Activated B cell treated with CpG ODN at 0.5 μM for 24 hours (primary cell): ENCODE data around the gene RNF145. TPM values are rescaled to one million over a fixed set of nuclear protein-coding genes. Genes with fewer than 3 reads are reported as not detected.

Source experiments
- ATAC-seq: fragments of 200-7000 bp; cut with Tn5 transposase; one replicate; pipeline ENCODE4 v1.10.0; 2021; ENCODE audit warnings: low read depth, mild to moderate bottlenecking, moderate library complexity
- CTCF ChIA-PET: fragments of 350-600 bp; sonication (Branson Sonifier 250); formaldehyde crosslinking; loops from one replicate; lab custom pipeline; 2021; ENCODE audit warnings: antibody characterized with exemption; lab: Charles Lee
- POLR2A ChIA-PET: fragments of 350-600 bp; sonication (Branson Sonifier 250); formaldehyde crosslinking; loops from one replicate; lab custom pipeline; 2021; ENCODE audit warnings: antibody characterized with exemption; lab: Charles Lee
- DNase-seq: peaks from one replicate; pipeline ENCODE4 v3.0.0; 2022
- H3K27ac Mint-ChIP-seq: one replicate; pipeline ENCODE4 v1.8.0; 2020; ENCODE audit warnings: mixed read lengths
- H3K27me3 Mint-ChIP-seq: one replicate; pipeline ENCODE4 v1.8.0; 2021; ENCODE audit warnings: mixed read lengths
- H3K36me3 Mint-ChIP-seq: one replicate; pipeline ENCODE4 v1.8.0; 2021; ENCODE audit warnings: low read depth, mixed read lengths
- H3K4me1 Mint-ChIP-seq: one replicate; pipeline ENCODE4 v1.8.0; 2021; ENCODE audit warnings: mixed read lengths
- H3K4me3 Mint-ChIP-seq: one replicate; pipeline ENCODE4 v1.8.0; 2020; ENCODE audit warnings: mild to moderate bottlenecking, mixed read lengths
- H3K9me3 Mint-ChIP-seq: one replicate; pipeline ENCODE4 v1.8.0; 2020; ENCODE audit warnings: mixed read lengths
- CTCF ChIP-seq: fragments of 200-600 bp; IDR thresholded peaks from one replicate; pipeline ENCODE4 v1.8.0; 2022; ENCODE audit warnings: antibody characterized with exemption, mild to moderate bottlenecking
- intact Hi-C: fragments of 100-400 bp; cut with micrococcal nuclease; formaldehyde crosslinking; loops from one replicate; pipeline ENCODE4 v1.15.1; 2024
- total RNA-seq: library from RNA; stranded (reverse); gene quantifications from 2 replicates; pipeline ENCODE4 v1.2.3, GENCODE V29; 2022

RNF145 gene
- total RNA-seq, 1 donor from 2014 or later = 66.1 TPM

GRCh38 chr5:159171274-159171673 lies 38.1 kb downstream of the RNF145 start:
- CTCF ChIA-PET = interaction anchor here (1.8 kb wide), 1 partner anchor 14 kb away, joined by 7 read pairs; no protein-coding TSS in a partner anchor
- POLR2A ChIA-PET = interaction anchor here (1.5 kb wide), 1 partner anchor 27 kb away, joined by 4 read pairs; no protein-coding TSS in a partner anchor
- Mint-ChIP-seq H3K36me3 (peaks cover 63% of the 10 kb centered on the region), H3K9me3 (no peaks in the 10 kb centered on the region), H3K27me3 (no peaks in the 10 kb centered on the region), H3K4me3 (no peak overlapping the region), H3K4me1 (peaks cover 18% of the 10 kb centered on the region), H3K27ac (peak overlapping the region; percentile 74)
- no peak for DNase-seq
- intact Hi-C loops = no loop called here
- no peak for TF ChIP-seq CTCF
- no peak for ATAC-seq

DNA sequence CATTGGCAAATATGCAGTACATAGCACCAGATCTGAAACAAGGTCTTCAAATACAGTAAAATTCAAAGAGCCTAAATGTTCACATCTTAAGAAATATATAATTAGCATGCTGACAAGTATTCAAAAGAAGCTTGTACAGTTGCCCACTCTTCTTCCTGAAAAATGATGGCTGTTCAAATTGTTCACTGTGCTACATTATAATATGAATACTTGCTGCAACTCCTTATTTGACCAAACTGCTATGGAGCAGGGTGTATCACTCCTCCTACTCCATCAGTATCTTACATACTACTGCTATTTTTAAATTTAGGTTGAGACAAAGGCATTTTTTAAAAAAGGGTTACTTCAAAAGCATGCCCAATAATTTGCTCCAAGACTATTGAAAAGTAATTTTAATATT lies 39.3 kb downstream of the RNF145 start:
- DNase-seq (no peak), ATAC-seq (no peak)
- Mint-ChIP-seq H3K27ac (no peak overlapping the region), H3K9me3 (no peaks in the 10 kb centered on the region), H3K36me3 (peaks cover 60% of the 10 kb centered on the region), H3K4me3 (no peak overlapping the region), H3K27me3 (no peaks in the 10 kb centered on the region), H3K4me1 (peaks cover 18% of the 10 kb centered on the region)
- ChIA-PET POLR2A (interaction anchor here (1.5 kb wide), 1 partner anchor 28 kb away, joined by 4 read pairs; no protein-coding TSS in a partner anchor), CTCF (interaction anchor here (1.6 to 1.8 kb wide), 2 partner anchors 13 kb away, joined by 7 read pairs; no protein-coding TSS in a partner anchor)
- TF ChIP-seq CTCF = no peak
- intact Hi-C loops = no loop called here

DNA sequence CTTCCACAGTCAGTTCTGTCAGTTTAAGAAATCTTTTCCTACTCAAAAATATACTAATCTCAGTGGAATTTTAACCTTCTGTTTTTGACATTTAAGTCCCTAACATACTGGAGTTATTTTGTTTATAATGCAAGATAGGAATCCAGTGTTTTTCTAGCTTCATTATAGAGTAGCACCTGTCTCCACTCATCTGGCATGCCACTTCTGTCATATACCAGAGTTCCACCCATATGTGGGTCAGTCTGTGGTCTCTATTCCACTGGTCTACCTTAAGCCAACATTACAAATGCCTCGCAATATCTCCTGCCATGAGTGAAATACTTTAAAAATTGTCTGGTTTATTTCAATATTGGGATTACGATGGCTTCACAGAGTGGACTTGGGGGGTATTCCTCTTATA lies 42.9 kb downstream of the RNF145 start:
- intact Hi-C loops = no loop called here
- Mint-ChIP-seq H3K4me1 (peaks cover 16% of the 10 kb centered on the region), H3K4me3 (no peak overlapping the region), H3K36me3 (peaks cover 57% of the 10 kb centered on the region), H3K27ac (no peak overlapping the region), H3K9me3 (no peaks in the 10 kb centered on the region), H3K27me3 (no peaks in the 10 kb centered on the region)
- no peak for TF ChIP-seq CTCF
- ATAC-seq (no peak), DNase-seq (no peak)
- ChIA-PET CTCF (interaction anchor here (1.1 kb wide), 1 partner anchor 10 kb away, joined by 3 read pairs; no protein-coding TSS in a partner anchor), POLR2A (no interaction called here)

DNA sequence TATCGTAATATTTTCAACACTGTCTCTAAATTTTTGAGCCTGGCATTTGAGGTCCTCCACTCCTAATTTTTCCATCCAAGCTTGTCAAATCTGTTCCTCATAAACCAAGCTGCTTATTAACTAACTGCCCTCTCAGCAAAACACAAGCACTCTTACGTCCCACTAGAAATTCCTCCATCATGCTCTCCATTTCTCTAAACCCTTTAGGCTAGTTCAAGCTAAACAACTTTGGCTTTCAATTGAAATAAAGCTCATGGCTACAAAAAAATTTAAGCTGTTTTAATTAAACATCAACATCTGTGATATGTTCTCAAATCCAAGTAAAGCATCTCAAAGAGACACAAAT lies 45.7 kb downstream of the RNF145 start:
- H3K27ac Mint-ChIP-seq = peak overlapping the region; percentile 4
- CTCF ChIA-PET = interaction anchor here (0.6 kb wide), 1 partner anchor 9 kb away, joined by 4 read pairs; no protein-coding TSS in a partner anchor
- no peak for DNase-seq
- no peaks in the 10 kb centered on the region for H3K9me3 Mint-ChIP-seq
- intact Hi-C loops = no loop called here
- H3K27me3 Mint-ChIP-seq = no peaks in the 10 kb centered on the region
- no peak overlapping the region for H3K4me3 Mint-ChIP-seq
- TF ChIP-seq CTCF = no peak
- H3K4me1 Mint-ChIP-seq = peaks cover 10% of the 10 kb centered on the region
- POLR2A ChIA-PET = interaction anchor here (0.6 kb wide), 1 partner anchor 25 kb away, joined by 3 read pairs; no protein-coding TSS in a partner anchor
- ATAC-seq = no peak
- H3K36me3 Mint-ChIP-seq = peaks cover 68% of the 10 kb centered on the region

GRCh38 chr5:159163027-159163700 lies 46.2 kb downstream of the RNF145 start:
- CTCF ChIA-PET = interaction anchor here (0.6 to 1.1 kb wide), 2 partner anchors 9 to 153 kb away, joined by 4 read pairs; no protein-coding TSS in a partner anchor
- TF ChIP-seq CTCF = no peak
- H3K36me3 Mint-ChIP-seq = peaks cover 73% of the 10 kb centered on the region

More at GRCh38 chr5:159163027-159163700, 46.2 kb downstream of the RNF145 start:
- Mint-ChIP-seq H3K27me3 (no peaks in the 10 kb centered on the region), H3K9me3 (no peaks in the 10 kb centered on the region), H3K4me1 (peaks cover 10% of the 10 kb centered on the region), H3K27ac (peak overlapping the region; percentile 4), H3K4me3 (no peak overlapping the region)
- no peak for DNase-seq
- POLR2A ChIA-PET = no interaction called here
- intact Hi-C loops = no loop called here
- ATAC-seq = no peak
